HepG2 (cell line): ENCODE data around the gene PNPLA8. TPM values are rescaled to one million over a fixed set of nuclear protein-coding genes. Genes with fewer than 3 reads are reported as not detected.

Experiments used
- ATAC-seq: fragments of 200-7000 bp; cut with Tn5 transposase; 3 replicates; pipeline ENCODE4 v1.9.1; 2020; ENCODE audit warnings: mild to moderate bottlenecking, moderate library complexity
- BruUV-seq: library from RNA; stranded (reverse); fragments of 400-500 nt; replicated peaks from 2 replicates; lab custom pipeline; 2021; lab: Mats Ljungman, UMichigan
- CTCF ChIA-PET: fragments of 300-600 bp; formaldehyde crosslinking; extraction: SDS; loops from one replicate; lab custom pipeline; 2021; ENCODE audit warnings: low total read pairs, inconsistent platforms, low intra/inter-chr PET ratio; lab: Yijun Ruan, JAX
- POLR2A ChIA-PET: fragments of 350-600 bp; sonication (Branson Sonifier 250); formaldehyde crosslinking; loops from one replicate; lab custom pipeline; 2020; ENCODE audit warnings: antibody characterized with exemption, inconsistent platforms; lab: Yijun Ruan, JAX
- DNase-seq: peaks from one replicate; pipeline ENCODE4 v3.0.0-alpha.2; 2015; ENCODE audit warnings: low spot score
- FAIRE-seq: peaks from 3 replicates; lab custom pipeline; 2011; peaks lifted over from hg19 to GRCh38; lab: Jason Lieb, UNC
- H2AFZ ChIP-seq: one replicate; pipeline ENCODE4 v1.6.1; 2011; ENCODE audit warnings: low read length, inconsistent platforms
- H3K27ac ChIP-seq: fragments of 300-600 bp; 3 replicates; pipeline ENCODE4 v1.8.0; 2011; ENCODE audit warnings: mixed run types, mild to moderate bottlenecking, mixed read lengths, low read length, inconsistent platforms; ENCODE audit not compliant: insufficient read depth; ENCODE audit errors: extremely low read length
- H3K27me3 ChIP-seq, 2 experiments: fragments of 200-600 bp in 1 of 2; 2 replicates in 1 of 2; 3 replicates in 1 of 2; pipeline versions ENCODE4 v1.6.0 to v1.8.0; 2011; ENCODE audit warnings: low read length in 2 of 2, mild to moderate bottlenecking in 2 of 2, moderate library complexity in 2 of 2, inconsistent platforms in 1 of 2; ENCODE audit not compliant: insufficient read depth in 2 of 2, control insufficient read depth in 1 of 2
- H3K36me3 ChIP-seq, 2 experiments: fragments of 200-600 bp in 1 of 2; replicated peaks in 1 of 2; 2 replicates in 1 of 2; 3 replicates in 1 of 2; pipeline versions ENCODE4 v1.5.1 to v1.8.0; 2011; ENCODE audit warnings: low read length in 2 of 2, inconsistent platforms in 1 of 2; ENCODE audit not compliant: insufficient read depth in 2 of 2, control insufficient read depth in 1 of 2
- H3K4me1 ChIP-seq: 2 replicates; pipeline ENCODE4 v1.5.1; 2012; ENCODE audit warnings: low read length, inconsistent platforms; ENCODE audit not compliant: insufficient read depth
- H3K4me2 ChIP-seq: 2 replicates; pipeline ENCODE4 v1.6.0; 2011; ENCODE audit warnings: low read depth, low read length, inconsistent platforms
- H3K4me3 ChIP-seq, 3 experiments: fragments of 200-600 bp in 1 of 3; sonication (generic), shearing (Covaris generic) in 1 of 3; replicated peaks in 1 of 3; 2 replicates each; pipeline ENCODE4 v1.5.1; 2011 to 2016; ENCODE audit warnings: low read length in 3 of 3, inconsistent platforms in 2 of 3, low read depth in 2 of 3, mild to moderate bottlenecking in 2 of 3, control low read depth in 1 of 3, mixed read lengths in 1 of 3; ENCODE audit not compliant: insufficient read depth in 1 of 3
- H3K79me2 ChIP-seq: one replicate; pipeline ENCODE4 v1.6.1; 2011; ENCODE audit warnings: low read length, inconsistent platforms; ENCODE audit not compliant: insufficient read depth
- H3K9ac ChIP-seq: 2 replicates; pipeline ENCODE4 v1.6.0; 2011; ENCODE audit warnings: mild to moderate bottlenecking, low read depth, low read length, inconsistent platforms; ENCODE audit not compliant: insufficient read depth
- H3K9me3 ChIP-seq: 2 replicates; pipeline ENCODE4 v1.5.1; 2012; ENCODE audit warnings: mild to moderate bottlenecking, low read length
- H4K20me1 ChIP-seq: 2 replicates; pipeline ENCODE4 v1.6.0; 2011; ENCODE audit warnings: inconsistent platforms, mild to moderate bottlenecking, low read length, moderate library complexity; ENCODE audit not compliant: insufficient read depth
- MBD4 ChIP-seq: IDR thresholded peaks from 2 replicates; pipeline ENCODE4 v1.6.1; 2012; ENCODE audit warnings: low read length, inconsistent platforms, borderline replicate concordance
- MYPOP ChIP-seq: sonication (generic); formaldehyde crosslinking; IDR thresholded peaks from 2 replicates; pipeline ENCODE4 v1.8.1; 2023; ENCODE audit warnings: mild to moderate bottlenecking, moderate library complexity, missing genetic modification reagents
- PRDM10 ChIP-seq: sonication (generic); formaldehyde crosslinking; IDR thresholded peaks from 2 replicates; pipeline ENCODE4 v1.4.0; 2020; ENCODE audit warnings: low read depth, missing genetic modification reagents
- TFDP1 ChIP-seq: IDR thresholded peaks from 2 replicates; pipeline ENCODE4 v1.6.1; 2016; ENCODE audit warnings: missing compliant biosample characterization, missing genetic modification reagents, borderline replicate concordance
- ZNF639 ChIP-seq: conservative IDR thresholded peaks from 2 replicates; pipeline ENCODE4 v1.6.1; 2018; ENCODE audit warnings: missing genetic modification reagents
- WGBS: methylation state at CpG from one replicate; pipeline ENCODE4 v1.1.6; 2017; ENCODE audit warnings: low lambda C conversion rate; 5-methylcytosine and 5-hydroxymethylcytosine counted together
- in situ Hi-C: cut with HindIII; loops from 2 replicates; pipeline ENCODE4 v1.10.0; 2017; ENCODE audit warnings: low pct_unique_long_range_greater_than_20kb; ENCODE audit not compliant: extremely low pct_ligation_motif_present
- intact Hi-C: fragments of 100-400 bp; cut with micrococcal nuclease; formaldehyde crosslinking; loops from one replicate; pipeline ENCODE4 v1.10.0; 2022; ENCODE audit not compliant: unreplicated experiment
- polyA plus RNA-seq, 8 experiments: library from polyadenylated mRNA; depleted of rRNA in 3 of 8; stranded (reverse) in 7 of 8; unstranded in 1 of 8; fragments of >200 nt; fragmentation: Illumina TruSeq in 4 of 8; extraction: Trizol in 4 of 8; gene quantifications; 2 replicates each; pipeline versions ENCODE4 v1.2.1 to v1.2.3, GENCODE V29; 2011 to 2016; ENCODE audit warnings: low read depth in 4 of 8, missing spikeins in 1 of 8, mixed read lengths in 1 of 8; ENCODE audit not compliant: insufficient read depth in 1 of 8
- total RNA-seq, 5 experiments: library from RNA; depleted of rRNA; stranded (reverse); fragments of >200 nt; fragmentation: Illumina TruSeq; extraction: Trizol; gene quantifications; 2 replicates each; pipeline ENCODE4 v1.2.3, GENCODE V29; 2016; ENCODE audit warnings: low read depth in 1 of 5

The PNPLA8 gene
- total and polyA plus RNA-seq, 2 of the 13 experiments (the other 11 are each of a cell fraction or from before 2014, with no cell fraction given): 6.3 to 11.4 TPM

- ATAC-seq (no peak), DNase-seq (no peak)
Observed at GRCh38 chr7:108425714-108426275, 100.1 kb downstream of the PNPLA8 start.

More at GRCh38 chr7:108425714-108426275, 100.1 kb downstream of the PNPLA8 start:
- Histone ChIP-seq H3K27ac (no peak overlapping the region), H2AFZ (no peak overlapping the region), H3K9me3 (no peaks in the 10 kb centered on the region), H4K20me1 (no peaks in the 10 kb centered on the region), H3K4me2 (no peak overlapping the region), H3K4me1 (no peaks in the 10 kb centered on the region)
- ChIA-PET CTCF (no interaction called here), POLR2A (no interaction called here)
- intact Hi-C loops: no loop called here
- TF ChIP-seq MYPOP: no peak
- TF ChIP-seq ZNF639 (CRISPR knock-in tag): no peak
- no peak for TF ChIP-seq PRDM10 (CRISPR knock-in tag)
- no peak for TF ChIP-seq TFDP1 (CRISPR knock-in tag)
- no peak for TF ChIP-seq MBD4
- TF ChIP-seq, all 625 proteins: peak for 0
- 26% methylated on average over 2 of the region's 2 CpGs for WGBS
- H3K79me2 ChIP-seq: no peaks in the 10 kb centered on the region
- no peaks in the 10 kb centered on the region for H3K36me3 ChIP-seq
- H3K27me3 ChIP-seq: no peaks in the 10 kb centered on the region
- no peak overlapping the region for H3K9ac ChIP-seq
- in situ Hi-C loops: no loop called here
- no TSS peak for BruUV-seq
- H3K4me3 ChIP-seq: no peak overlapping the region
- no peak for FAIRE-seq
